Activated gamma-delta T cell treated with anti-CD3 and anti-CD28 coated beads, Interleukin-2, amount 50 U/mL, for 16 hours (primary cell): Measurements from ENCODE around the gene RARG.
"Not testable (repeated sequence)": the region's sequence is repeated elsewhere in the genome, so short reads cannot be mapped to it uniquely, and the experiment has no call there.

Experiments
- DNase-seq: peaks from one replicate; pipeline ENCODE4 v3.0.0-alpha.2; 2020; ENCODE audit warnings: low read depth

The RARG gene

GRCh38 chr12:53190108-53190729 lies 41.8 kb downstream of the RARG start:
- no peak for DNase-seq

- DNase-seq, result no peak
These were observed 44.7 kb downstream of the RARG start for GRCh38 chr12:53187145-53187899.

- no peak for DNase-seq
These were observed 45.3 kb downstream of the RARG start for GRCh38 chr12:53186745-53187144.

DNA sequence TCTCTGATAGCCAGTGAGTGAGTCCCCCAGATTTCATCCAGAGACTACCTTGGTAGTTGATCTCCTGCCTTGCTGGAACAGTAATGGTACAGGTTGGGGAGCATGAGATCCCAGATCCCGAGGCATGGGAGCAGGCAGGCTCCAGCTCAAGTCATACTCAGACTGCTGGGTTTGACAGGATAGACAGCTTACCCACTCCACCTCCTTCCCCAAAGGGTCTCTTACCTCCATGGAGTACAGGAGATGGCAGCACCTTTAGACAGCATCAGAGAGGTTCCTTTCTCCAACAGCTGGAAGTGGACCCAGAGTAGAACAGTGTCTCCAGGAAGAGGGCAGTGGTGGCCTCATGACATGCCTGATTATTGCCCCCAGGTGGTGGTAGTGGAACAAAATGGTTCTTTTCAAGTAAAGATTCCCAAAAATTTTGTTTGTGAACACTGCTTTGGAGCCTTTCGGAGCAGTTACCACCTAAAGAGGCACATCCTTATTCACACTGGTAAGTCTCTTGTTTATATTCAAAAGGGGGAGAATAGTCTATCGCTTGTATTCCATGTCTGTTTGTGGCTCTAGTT lies 46.3 kb downstream of the RARG start:
- DNase-seq, result no peak

DNA sequence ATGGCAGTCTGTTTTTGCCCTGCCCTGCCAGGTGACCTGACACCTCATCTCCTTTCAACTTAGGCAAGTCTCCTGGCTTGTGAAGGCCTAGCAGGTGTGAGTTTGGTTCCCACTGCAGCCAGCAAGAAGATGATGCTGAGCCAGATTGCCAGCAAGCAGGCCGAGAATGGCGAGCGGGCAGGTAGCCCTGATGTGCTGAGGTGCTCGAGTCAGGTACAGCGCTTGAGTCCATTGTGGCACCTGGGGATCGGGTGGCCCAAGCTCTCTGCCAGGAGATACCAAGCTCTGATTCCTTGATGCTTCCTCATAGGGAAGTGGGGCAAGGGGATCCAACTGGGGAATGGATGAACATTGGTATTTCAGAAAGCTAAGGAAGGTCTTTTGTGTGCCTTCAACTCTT lies 47.2 kb downstream of the RARG start:
- DNase-seq, result no peak

DNA sequence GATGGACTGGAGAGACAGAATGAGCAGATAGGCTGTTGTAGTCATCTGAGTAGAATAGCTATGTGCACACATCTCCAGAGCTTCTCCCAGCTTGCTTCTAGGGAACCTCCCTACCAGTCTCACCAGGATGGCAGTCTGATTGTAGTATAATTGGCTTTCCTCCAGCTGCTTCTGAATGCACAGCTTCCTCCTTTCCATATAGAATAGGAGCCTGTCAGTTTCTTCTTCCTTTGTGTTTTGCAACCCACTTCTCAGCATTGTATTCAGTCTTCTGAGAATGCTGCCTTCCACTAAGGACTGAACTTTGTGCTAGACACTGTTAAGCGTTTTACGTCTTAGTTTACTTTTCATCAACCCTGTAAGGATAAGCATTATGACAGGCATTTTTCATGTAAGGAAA lies 49.1 kb downstream of the RARG start:
- no peak for DNase-seq

DNA sequence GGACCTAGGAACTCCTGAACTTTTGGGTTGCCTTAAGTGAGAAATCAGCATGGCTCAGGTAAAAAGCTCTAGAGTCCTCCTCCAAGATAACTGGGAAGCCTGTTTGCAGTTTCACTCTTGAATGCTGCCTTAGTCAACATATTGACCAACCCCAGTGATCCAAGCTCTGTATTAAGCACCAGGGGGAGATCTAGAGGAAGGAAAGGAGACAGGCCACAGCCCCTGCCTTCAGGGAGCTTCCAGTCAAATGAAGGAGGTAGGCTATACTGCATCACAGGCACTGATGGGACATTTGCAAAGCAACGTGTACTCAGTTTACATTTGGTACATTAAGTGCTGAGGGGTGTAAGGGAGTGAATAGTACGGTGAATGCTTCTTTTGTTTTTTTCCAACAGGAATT lies 50.1 kb downstream of the RARG start:
- DNase-seq, result no peak

DNA sequence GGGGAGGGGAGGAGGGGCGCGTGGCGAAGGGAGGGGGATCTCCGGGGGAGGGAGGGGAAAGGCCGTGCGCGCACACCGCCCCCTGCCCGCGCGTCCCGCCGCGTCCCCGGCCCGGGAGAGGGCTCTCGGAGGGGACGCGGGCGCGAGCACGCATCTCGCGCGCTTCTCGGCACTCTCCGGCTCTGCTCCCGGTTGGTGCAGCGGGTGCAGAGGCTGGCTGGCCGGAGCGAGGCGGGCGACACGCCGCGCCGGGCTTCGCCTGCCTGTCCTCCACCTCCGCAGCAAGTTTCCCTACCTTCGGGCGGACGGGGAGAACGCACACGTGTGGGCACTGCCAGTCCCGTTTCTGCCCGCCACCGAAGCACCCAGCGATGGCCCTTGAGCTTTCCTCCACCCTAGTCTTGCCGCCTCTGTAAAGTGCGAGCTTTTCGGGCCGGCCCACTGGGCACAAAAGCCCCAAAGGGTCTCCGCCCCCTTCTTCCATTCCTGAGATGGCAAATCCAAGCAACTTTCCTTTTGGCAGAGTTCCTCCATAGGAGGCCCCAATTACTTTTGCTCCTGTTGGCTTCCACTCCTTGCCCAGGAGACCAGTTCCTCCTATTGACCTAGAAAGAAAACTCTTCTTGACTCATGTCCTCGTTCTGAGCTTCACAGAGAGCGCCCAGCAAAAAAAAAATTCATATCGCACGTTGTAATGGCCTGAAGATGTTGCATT lies 50.9 kb downstream of the RARG start:
- no peak for DNase-seq

GRCh38 chr12:53180220-53180930 lies 51.6 kb downstream of the RARG start, which contains the start of the genes CSAD and ZNF740:
CSAD (minus strand) TSS chr12:53180925; CDS start chr12:53173470, 7,455 bp downstream.
ZNF740 (plus strand) TSS chr12:53180722; CDS start chr12:53181984, 1,262 bp downstream.
- DNase-seq, result peak; percentile 96

DNA sequence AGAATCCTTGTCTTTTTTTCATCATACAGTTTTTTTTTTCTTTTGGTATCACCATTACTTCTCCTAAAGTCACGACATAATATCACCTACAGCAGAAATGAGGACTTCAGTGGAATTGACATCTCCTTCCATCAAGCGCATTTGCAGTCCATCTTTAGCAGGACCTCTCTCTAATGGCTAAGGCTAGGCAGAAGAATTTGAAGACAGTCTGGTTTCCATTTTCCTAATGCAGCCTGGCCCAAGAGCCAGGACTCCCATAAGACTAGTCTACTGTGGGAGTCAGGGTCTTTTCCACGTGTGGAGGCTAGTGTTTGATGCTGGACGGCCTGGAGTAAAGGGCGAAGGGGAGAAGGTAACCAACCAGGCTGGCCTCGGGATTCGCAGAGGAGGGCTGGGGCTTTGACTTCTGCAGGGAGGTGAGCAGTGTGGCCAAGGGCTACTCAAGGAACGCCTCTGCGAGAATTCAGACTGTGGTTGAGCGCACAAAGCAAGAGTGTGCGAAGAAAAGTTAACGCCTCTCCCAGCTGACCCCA lies 52.3 kb downstream of the RARG start:
- DNase-seq, result no peak

- not testable (repeated sequence) for DNase-seq
These were observed 53.2 kb downstream of the RARG start for GRCh38 chr12:53178803-53179202.

DNA sequence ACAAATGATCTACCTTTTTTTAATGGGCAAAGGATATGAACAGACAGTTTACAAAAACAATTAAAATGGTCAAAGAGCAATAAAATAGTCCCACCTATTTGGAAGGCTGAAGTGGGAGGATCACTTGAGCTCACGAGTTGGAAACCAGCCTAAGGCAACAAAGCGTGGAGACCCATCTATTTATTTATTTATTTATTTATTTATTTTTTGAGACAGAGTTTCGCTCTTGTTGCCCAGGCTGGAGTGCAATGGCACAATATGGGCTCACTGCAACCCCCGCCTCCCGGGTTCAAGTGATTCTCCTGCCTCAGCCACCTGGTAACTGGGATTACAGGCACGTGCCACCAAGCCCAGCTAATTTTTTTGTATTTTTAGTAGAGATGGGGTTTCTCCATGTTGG lies 54.6 kb downstream of the RARG start:
- DNase-seq, result not testable (repeated sequence)

GRCh38 chr12:53176750-53177149 lies 55.3 kb downstream of the RARG start:
- DNase-seq, result no peak

DNA sequence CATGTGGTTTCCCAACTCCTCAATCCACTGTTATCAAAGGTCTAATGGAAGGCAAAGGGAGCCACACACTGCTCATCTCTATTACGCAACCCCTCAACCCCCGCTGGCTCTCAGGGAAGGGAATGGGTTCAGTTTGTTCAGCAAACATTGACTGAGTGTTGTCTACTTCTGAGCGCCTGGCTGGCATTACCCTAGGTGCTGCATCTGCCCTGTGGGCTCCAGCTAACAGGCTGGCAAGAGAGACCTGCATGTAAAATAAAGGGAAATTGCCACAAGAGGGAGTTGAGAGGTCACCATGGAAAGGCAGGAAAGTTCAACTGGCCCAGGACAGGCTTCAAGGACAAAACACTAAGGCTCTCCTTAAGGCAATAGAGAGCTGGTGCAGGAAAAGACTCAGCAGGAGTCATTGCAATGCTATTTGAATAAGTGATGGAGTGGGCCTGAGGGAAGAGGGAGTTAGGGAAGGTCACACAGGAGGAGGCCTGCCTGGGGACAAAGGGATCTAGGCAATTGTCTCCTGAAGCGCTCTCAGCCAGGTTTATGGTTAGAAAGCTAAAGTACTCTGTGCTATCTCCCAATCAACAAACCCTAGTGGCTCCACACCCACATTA lies 57.0 kb downstream of the RARG start:
- DNase-seq, result no peak

DNA sequence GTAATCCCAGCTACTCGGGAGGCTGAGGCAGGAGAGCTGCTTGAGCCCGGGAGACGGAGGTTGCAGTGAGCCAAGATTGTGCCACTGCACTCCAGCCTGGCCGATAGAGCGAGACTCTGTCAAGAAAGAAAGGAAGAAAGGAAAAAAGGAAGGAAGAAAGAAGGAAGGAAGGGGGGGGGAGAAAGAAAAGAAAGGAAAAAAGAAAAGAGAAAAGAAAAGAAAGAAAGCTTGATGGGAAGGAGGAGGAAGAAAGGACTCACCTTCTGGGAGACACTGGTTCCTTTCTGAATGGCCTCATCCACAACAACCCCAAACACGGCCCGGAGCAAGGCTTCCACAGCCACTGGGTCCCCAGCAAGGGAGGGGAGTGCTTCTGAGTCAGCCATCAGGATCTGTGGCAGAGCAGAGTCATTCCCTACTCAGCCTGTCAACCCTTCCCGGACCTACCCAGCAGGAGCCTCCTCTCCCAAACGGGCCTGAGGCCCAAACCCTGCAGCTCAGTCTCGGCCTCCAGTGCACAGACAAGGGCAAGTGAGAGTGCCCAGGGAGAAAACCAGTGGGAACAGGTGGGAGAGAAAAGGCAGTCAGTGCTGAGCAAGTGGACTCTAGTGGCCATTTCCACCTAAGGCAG lies 58.8 kb downstream of the RARG start:
- DNase-seq, result no peak

DNA sequence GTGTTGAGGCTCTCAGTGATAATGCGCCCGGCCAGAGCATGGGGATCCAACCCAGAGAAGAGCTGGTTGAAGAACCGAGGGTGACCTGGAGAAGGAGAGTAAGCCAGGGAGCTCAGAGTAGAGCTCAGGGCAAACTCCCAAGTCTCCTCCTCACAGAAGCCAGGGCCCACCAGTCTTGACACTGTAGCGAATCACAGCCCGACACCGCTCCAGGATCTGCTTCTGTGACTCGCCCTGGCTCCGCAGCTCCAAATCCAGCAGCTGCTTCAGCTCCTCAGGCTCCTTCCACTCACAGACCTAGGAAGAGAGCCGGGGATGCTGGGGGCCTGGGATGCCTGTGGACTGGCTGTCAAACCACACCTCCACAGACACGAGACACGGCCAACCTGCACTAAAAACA lies 59.7 kb downstream of the RARG start:
- DNase-seq, result no peak

DNA sequence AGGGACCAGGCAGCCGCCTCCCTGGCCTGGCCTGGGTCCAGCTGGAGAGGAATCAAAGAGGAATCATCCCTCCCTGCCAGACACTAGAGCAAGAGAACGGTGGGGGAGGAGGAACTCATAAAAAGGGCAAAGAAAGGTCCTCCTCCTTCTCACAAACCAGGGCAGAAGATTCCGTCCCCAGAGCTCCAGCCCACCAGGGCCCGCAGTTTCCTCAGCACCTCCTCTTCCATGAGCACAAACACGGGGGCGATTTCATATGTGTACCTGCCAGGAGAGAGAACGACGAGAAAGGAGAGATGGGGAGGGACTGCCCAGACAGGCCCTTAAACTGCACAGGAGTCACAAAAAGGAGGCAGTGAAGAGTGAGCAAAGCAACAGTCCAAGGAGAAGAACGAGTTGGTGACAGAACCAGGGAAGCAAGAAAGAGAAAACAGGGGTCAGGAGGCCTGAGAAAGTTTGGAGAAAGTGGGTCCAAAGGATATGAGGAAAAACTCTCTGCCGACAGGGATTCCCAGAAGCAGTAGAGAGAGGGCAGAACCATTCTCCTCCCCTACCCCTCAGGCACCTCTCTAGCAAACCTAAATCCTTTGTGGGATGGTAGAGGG lies 60.2 kb downstream of the RARG start:
- DNase-seq, result no peak

GRCh38 chr12:53170876-53171724 lies 60.9 kb downstream of the RARG start:
- DNase-seq, result no peak

DNA sequence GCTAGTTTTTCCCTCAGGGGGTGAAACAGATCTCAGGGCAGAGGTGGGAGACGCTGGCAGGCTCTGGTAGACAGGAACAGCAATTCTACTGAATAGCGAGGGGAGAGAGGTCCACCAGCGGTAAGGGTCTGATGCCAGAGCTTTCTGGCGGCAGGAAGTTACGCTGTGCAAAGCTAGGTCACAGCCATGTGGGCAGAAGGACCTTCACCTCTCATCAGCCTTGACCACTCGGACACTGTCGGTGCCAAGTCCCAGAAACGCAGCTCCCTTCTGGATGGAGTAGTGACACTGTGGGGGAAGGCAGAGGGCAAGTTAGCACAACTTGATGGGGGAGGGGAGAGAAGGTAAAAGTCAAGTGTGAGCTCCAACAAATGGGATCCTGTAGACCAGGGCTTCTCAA lies 61.8 kb downstream of the RARG start:
- no peak for DNase-seq
